SKM-1 (cell line): ENCODE measurements around the gene NDST4.
"Not testable (repeated sequence)": the region's sequence is repeated elsewhere in the genome, so short reads cannot be mapped to it uniquely, and the experiment has no call there.

Source experiments
- DNase-seq: peaks from one replicate; lab custom pipeline; 2025; ENCODE audit not compliant: unreplicated experiment; lab: John Stamatoyannopoulos, UW

The NDST4 gene

GRCh38 chr4:115054836-115055235 lies 58.6 kb downstream of the NDST4 start:
- no peak for DNase-seq

- DNase-seq, result no peak
These were observed 60.1 kb downstream of the NDST4 start for GRCh38 chr4:115053313-115053712.

- no peak for DNase-seq
These were observed 70.9 kb downstream of the NDST4 start for GRCh38 chr4:115042496-115042895.

- DNase-seq, result no peak
These were observed 83.1 kb downstream of the NDST4 start for GRCh38 chr4:115030281-115030680.

- no peak for DNase-seq
These were observed 84.6 kb downstream of the NDST4 start for GRCh38 chr4:115028682-115029410.

GRCh38 chr4:114999880-115000279 lies 113.5 kb downstream of the NDST4 start:
- DNase-seq, result no peak

GRCh38 chr4:114998316-114998715 lies 115.1 kb downstream of the NDST4 start:
- no peak for DNase-seq

GRCh38 chr4:114997576-114998247 lies 115.7 kb downstream of the NDST4 start:
- DNase-seq, result no peak

- no peak for DNase-seq
These were observed 127.3 kb downstream of the NDST4 start for GRCh38 chr4:114986133-114986532.

GRCh38 chr4:114980932-114981708 lies 132.3 kb downstream of the NDST4 start:
- DNase-seq, result no peak

GRCh38 chr4:114980399-114980798 lies 133.0 kb downstream of the NDST4 start:
- DNase-seq, result not testable (repeated sequence)

GRCh38 chr4:114976901-114977300 lies 136.5 kb downstream of the NDST4 start:
- no peak for DNase-seq

GRCh38 chr4:114964026-114964425 lies 149.4 kb downstream of the NDST4 start:
- no peak for DNase-seq

- DNase-seq, result no peak
These were observed 167.8 kb downstream of the NDST4 start for GRCh38 chr4:114945616-114946015.

GRCh38 chr4:114941503-114941902 lies 171.9 kb downstream of the NDST4 start:
- DNase-seq, result no peak

- DNase-seq, result no peak
These were observed 185.5 kb downstream of the NDST4 start for GRCh38 chr4:114927881-114928280.

- DNase-seq, result no peak
These were observed 186.8 kb downstream of the NDST4 start for GRCh38 chr4:114926583-114926982.

- DNase-seq, result no peak
These were observed 189.1 kb downstream of the NDST4 start for GRCh38 chr4:114924311-114924710.

- no peak for DNase-seq
These were observed 190.9 kb downstream of the NDST4 start for GRCh38 chr4:114922592-114922933.

- peak; percentile 7 for DNase-seq
These were observed 191.4 kb downstream of the NDST4 start for GRCh38 chr4:114921790-114922591.

- DNase-seq, result no peak
These were observed 192.2 kb downstream of the NDST4 start for GRCh38 chr4:114921191-114921590.
